A673 (cell line): Measurements from ENCODE around the gene GOLGA3.
"Not testable (repeated sequence)": the region's sequence is repeated elsewhere in the genome, so short reads cannot be mapped to it uniquely, and the experiment has no call there.

Source experiments
- CTCF ChIP-seq: fragments of 300-800, 200-600 bp; sonication (generic); conservative IDR thresholded peaks from 2 replicates; pipeline ENCODE4 v1.5.1; 2017; ENCODE audit warnings: low read depth, mild to moderate bottlenecking, antibody characterized with exemption, low read length, moderate library complexity, mixed read lengths
- EZH2 ChIP-seq: fragments of 200-600 bp; sonication (generic); IDR thresholded peaks from 2 replicates; pipeline ENCODE4 v1.6.1; 2017; ENCODE audit warnings: borderline replicate concordance, low read depth, mild to moderate bottlenecking, mixed read lengths, antibody characterized with exemption, low read length; ENCODE audit not compliant: poor library complexity, severe bottlenecking

- not testable (repeated sequence) for TF ChIP-seq CTCF, EZH2
Observed at GRCh38 chr12:132836230-132836629, 7.6 kb upstream of the GOLGA3 start.
